PC-3 (cell line): ENCODE measurements around the gene RGS3.

Experiments
- CTCF ChIP-seq: fragments of 300-600 bp; sonication (generic); conservative IDR thresholded peaks from 2 replicates; pipeline ENCODE4 v1.5.1; 2017; ENCODE audit warnings: antibody characterized with exemption, low read depth, mild to moderate bottlenecking, low read length
- EZH2phosphoT487 ChIP-seq: fragments of 300-600 bp; sonication (generic); IDR thresholded peaks from 2 replicates; pipeline ENCODE4 v1.6.1; 2018; ENCODE audit warnings: mild to moderate bottlenecking, antibody characterized with exemption, low read length, borderline replicate concordance

- TF ChIP-seq CTCF (no peak), EZH2phosphoT487 (no peak)
Measured at GRCh38 chr9:113584428-113585084, 121.0 kb downstream of the RGS3 start.
